Subcutaneous adipose tissue (tissue), 4 donors: ENCODE data around the gene CELSR1. TPM values are rescaled to one million over a fixed set of nuclear protein-coding genes. Genes with fewer than 3 reads are reported as not detected.

ENCODE experiments used
- total RNA-seq, 4 donors: library from RNA; depleted of rRNA; stranded (reverse); fragments of >200 nt; gene quantifications; one replicate each; pipeline ENCODE4 v1.1.0, GENCODE V29; 2016
- TF ChIP-seq, protein P1 (sequence below): fragments of 450-650 bp; IDR thresholded peaks from one replicate; pipeline ENCODE4 v1.5.1; 2016; ENCODE audit warnings: low read depth, mild to moderate bottlenecking, control low read depth, antibody characterized with exemption, moderate library complexity

CELSR1 gene
- total RNA-seq, 4 donors from 2014 or later = 0.16 to 5.6 (median 1.5) TPM

DNA sequence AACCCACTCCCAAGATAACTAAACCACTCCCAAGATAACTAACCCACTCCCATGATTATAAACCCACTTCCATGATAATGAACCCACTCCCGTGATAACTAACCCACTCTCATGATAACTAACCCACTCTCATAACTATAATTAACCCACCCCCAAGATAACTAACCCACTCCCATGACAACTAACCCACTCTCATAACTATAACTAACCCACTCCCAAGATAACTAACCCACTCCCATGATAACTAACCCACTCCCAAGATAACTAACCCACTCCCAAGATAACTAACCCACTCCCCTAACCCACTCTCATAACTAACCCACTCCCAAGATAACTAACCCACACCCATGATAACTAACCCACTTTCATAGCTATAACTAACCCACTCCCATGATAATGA, 30.1 kb upstream of the CELSR1 start:
- TF ChIP-seq, protein P1, sequence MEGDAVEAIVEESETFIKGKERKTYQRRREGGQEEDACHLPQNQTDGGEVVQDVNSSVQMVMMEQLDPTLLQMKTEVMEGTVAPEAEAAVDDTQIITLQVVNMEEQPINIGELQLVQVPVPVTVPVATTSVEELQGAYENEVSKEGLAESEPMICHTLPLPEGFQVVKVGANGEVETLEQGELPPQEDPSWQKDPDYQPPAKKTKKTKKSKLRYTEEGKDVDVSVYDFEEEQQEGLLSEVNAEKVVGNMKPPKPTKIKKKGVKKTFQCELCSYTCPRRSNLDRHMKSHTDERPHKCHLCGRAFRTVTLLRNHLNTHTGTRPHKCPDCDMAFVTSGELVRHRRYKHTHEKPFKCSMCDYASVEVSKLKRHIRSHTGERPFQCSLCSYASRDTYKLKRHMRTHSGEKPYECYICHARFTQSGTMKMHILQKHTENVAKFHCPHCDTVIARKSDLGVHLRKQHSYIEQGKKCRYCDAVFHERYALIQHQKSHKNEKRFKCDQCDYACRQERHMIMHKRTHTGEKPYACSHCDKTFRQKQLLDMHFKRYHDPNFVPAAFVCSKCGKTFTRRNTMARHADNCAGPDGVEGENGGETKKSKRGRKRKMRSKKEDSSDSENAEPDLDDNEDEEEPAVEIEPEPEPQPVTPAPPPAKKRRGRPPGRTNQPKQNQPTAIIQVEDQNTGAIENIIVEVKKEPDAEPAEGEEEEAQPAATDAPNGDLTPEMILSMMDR = no peak

GRCh38 chr22:46564084-46564714, 26.8 kb upstream of the CELSR1 start:
- TF ChIP-seq, protein P1 = no peak

DNA sequence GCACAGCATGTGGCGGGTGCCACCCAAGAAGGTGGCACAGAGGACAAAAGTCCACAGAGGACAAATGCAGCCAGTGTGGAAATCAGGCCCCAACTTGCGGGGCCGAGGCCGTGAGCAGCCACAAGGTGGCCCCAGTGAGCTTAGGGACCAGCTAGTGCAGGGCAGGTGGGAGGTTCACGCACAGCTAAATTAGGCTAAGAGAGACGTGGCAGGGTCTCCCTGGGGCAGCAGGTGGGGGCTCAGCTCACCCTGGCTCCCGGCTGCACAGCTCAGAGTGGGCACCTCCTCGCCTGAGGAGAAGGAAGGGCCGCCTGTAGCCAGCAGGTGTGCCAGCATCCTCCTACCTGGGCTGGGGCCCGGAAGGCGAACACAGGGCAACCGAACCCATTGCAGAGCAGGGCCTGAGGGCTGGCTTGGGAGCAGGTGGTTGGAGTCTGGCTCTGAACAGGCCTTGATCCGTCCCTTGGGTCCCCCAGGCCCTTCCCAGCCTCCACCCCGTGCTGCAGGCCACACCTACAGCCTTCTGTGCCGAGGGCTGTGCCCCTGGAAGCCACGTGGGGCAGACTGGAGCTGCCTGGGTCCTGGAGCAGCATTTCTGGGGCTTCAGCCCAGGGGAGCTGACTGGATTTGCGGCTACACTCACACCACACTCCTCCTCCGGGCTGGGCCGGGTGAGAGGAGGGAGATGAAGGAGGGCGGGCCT, 26.1 kb upstream of the CELSR1 start:
- TF ChIP-seq, protein P1 = no peak

DNA sequence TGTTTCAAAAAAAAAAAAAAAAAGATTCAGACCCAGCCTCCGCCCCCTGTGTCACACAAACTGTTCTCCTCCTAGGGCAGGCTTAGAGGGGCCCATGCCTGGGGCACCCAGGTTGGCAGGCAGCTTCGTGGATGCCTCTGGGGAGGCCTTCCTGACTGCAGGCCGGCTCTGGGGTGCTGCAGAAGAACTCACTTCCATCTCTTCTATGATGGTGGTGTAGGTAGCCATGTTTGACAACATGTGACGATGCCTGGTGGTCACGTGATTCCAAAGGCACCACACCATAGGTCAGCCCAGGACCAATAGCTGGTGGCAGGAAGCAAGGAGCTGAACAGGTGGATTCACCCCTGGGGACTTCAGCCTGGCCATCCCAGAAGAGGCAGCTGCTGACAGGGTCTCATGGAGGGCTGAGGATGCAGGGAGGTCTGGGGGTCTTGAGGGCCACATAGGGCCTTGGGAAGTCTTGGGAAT, 24.1 kb upstream of the CELSR1 start:
- TF ChIP-seq, protein P1 = no peak

GRCh38 chr22:46560696-46561295, 23.4 kb upstream of the CELSR1 start:
- TF ChIP-seq, protein P1 = no peak

- TF ChIP-seq, protein P1 = no peak
Observed at GRCh38 chr22:46557736-46558480, 20.5 kb upstream of the CELSR1 start.

DNA sequence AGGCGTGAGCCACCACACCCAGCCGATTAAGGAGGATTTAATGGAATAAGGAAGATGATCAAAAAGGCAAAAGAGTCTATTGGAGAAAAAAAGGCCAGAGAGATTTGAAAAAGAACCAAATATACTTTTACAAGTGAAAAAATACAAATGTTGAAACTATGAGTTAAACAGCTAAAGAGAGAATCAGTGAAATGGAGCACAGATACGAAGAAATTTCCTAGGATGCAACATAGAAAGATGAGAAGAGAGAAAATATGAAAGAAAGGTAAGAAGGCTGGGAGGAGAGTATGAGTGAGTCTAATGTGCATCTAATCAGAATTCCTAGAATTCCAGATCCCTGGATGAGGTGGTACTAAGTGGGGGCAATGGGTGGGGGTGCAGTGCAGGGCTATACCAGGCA, 19.4 kb upstream of the CELSR1 start:
- TF ChIP-seq, protein P1 = no peak
